Measurements from ENCODE around the gene HTR2A. TPM values are rescaled to one million over a fixed set of nuclear protein-coding genes. Genes with fewer than 3 reads are reported as not detected.

Gene HTR2A
- total RNA-seq, 1 experiment from 2014 or later, result not detected

GRCh38 chr13:46858776-46859175 is 38.1 kb downstream of the HTR2A start:
- ChIA-PET POLR2A (no interaction called here), CTCF (no interaction called here)
- Mint-ChIP-seq H3K9me3 (ENCODE audit: unreplicated experiment) (no peaks in the 10 kb centered on the region), H3K27ac (ENCODE audit: low read depth, unreplicated experiment) (no peak overlapping the region), H3K4me3 (ENCODE audit: unreplicated experiment) (no peak overlapping the region), H3K27me3 (ENCODE audit: insufficient read depth, unreplicated experiment) (peaks cover 12% of the 10 kb centered on the region), H3K36me3 (ENCODE audit: insufficient read depth, unreplicated experiment) (no peaks in the 10 kb centered on the region), H3K4me1 (ENCODE audit: insufficient read depth, unreplicated experiment) (no peaks in the 10 kb centered on the region)
- no peak for DNase-seq (ENCODE audit: unreplicated experiment)
- TF ChIP-seq, protein P1, sequence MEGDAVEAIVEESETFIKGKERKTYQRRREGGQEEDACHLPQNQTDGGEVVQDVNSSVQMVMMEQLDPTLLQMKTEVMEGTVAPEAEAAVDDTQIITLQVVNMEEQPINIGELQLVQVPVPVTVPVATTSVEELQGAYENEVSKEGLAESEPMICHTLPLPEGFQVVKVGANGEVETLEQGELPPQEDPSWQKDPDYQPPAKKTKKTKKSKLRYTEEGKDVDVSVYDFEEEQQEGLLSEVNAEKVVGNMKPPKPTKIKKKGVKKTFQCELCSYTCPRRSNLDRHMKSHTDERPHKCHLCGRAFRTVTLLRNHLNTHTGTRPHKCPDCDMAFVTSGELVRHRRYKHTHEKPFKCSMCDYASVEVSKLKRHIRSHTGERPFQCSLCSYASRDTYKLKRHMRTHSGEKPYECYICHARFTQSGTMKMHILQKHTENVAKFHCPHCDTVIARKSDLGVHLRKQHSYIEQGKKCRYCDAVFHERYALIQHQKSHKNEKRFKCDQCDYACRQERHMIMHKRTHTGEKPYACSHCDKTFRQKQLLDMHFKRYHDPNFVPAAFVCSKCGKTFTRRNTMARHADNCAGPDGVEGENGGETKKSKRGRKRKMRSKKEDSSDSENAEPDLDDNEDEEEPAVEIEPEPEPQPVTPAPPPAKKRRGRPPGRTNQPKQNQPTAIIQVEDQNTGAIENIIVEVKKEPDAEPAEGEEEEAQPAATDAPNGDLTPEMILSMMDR (IDR thresholded peaks at IDR 0.05; ENCODE audit: unreplicated experiment), result no peak
- intact Hi-C loops (cut with micrococcal nuclease), result no loop called here
- BruUV-seq (replicated peaks), result no TSS peak

DNA sequence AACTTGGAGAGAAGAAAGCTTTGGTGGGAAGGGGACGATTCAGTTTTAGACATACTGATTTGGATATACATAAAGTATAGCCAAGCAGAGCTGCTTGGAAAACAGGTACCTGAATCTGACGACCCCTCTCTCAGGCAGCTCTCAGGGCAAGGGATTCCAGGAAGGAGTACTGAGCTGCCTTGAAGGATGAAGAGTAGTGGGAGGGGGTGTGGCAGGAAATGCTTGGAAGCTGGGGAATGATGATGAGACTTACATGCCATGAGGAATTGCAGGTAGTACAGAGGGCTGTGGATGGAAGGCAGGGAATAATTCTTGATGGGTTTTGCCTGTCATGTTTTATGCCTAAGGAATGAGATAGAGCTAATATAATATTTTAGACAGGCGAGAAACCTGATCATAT is 38.7 kb downstream of the HTR2A start:
- BruUV-seq (replicated peaks), result no TSS peak
- no peak overlapping the region for H3K27ac Mint-ChIP-seq (ENCODE audit: low read depth, unreplicated experiment)
- H3K27me3 Mint-ChIP-seq (ENCODE audit: insufficient read depth, unreplicated experiment), result peaks cover 18% of the 10 kb centered on the region
- TF ChIP-seq, protein P1 (IDR thresholded peaks at IDR 0.05; ENCODE audit: unreplicated experiment), result no peak
- ChIA-PET CTCF (no interaction called here), POLR2A (interaction anchor here (1.0 kb wide), 1 partner anchor 10 kb away, joined by 4 read pairs; no protein-coding TSS in a partner anchor)
- no peak for DNase-seq (ENCODE audit: unreplicated experiment)
- H3K9me3 Mint-ChIP-seq (ENCODE audit: unreplicated experiment), result no peaks in the 10 kb centered on the region
- H3K4me1 Mint-ChIP-seq (ENCODE audit: insufficient read depth, unreplicated experiment), result no peaks in the 10 kb centered on the region
- no peaks in the 10 kb centered on the region for H3K36me3 Mint-ChIP-seq (ENCODE audit: insufficient read depth, unreplicated experiment)
- intact Hi-C loops (cut with micrococcal nuclease), result no loop called here
- no peak overlapping the region for H3K4me3 Mint-ChIP-seq (ENCODE audit: unreplicated experiment)

- Mint-ChIP-seq H3K36me3 (ENCODE audit: insufficient read depth, unreplicated experiment) (no peaks in the 10 kb centered on the region), H3K27ac (ENCODE audit: low read depth, unreplicated experiment) (no peak overlapping the region), H3K4me3 (ENCODE audit: unreplicated experiment) (no peak overlapping the region), H3K9me3 (ENCODE audit: unreplicated experiment) (no peaks in the 10 kb centered on the region), H3K27me3 (ENCODE audit: insufficient read depth, unreplicated experiment) (peaks cover 19% of the 10 kb centered on the region), H3K4me1 (ENCODE audit: insufficient read depth, unreplicated experiment) (no peaks in the 10 kb centered on the region)
- no TSS peak for BruUV-seq (replicated peaks)
- CTCF ChIA-PET, result no interaction called here
- intact Hi-C loops (cut with micrococcal nuclease), result no loop called here
- no peak for DNase-seq (ENCODE audit: unreplicated experiment)
- POLR2A ChIA-PET, result no interaction called here
- TF ChIP-seq, protein P1 (IDR thresholded peaks at IDR 0.05; ENCODE audit: unreplicated experiment), result no peak
Observed at GRCh38 chr13:46855664-46856063, 41.2 kb downstream of the HTR2A start.

GRCh38 chr13:46855166-46855565 is 41.7 kb downstream of the HTR2A start:
- no TSS peak for BruUV-seq (replicated peaks)
- POLR2A ChIA-PET, result no interaction called here
- Mint-ChIP-seq H3K27me3 (ENCODE audit: insufficient read depth, unreplicated experiment) (peaks cover 19% of the 10 kb centered on the region), H3K9me3 (ENCODE audit: unreplicated experiment) (no peaks in the 10 kb centered on the region), H3K27ac (ENCODE audit: low read depth, unreplicated experiment) (no peak overlapping the region), H3K4me1 (ENCODE audit: insufficient read depth, unreplicated experiment) (no peaks in the 10 kb centered on the region), H3K36me3 (ENCODE audit: insufficient read depth, unreplicated experiment) (no peaks in the 10 kb centered on the region), H3K4me3 (ENCODE audit: unreplicated experiment) (no peak overlapping the region)
- no peak for DNase-seq (ENCODE audit: unreplicated experiment)
- CTCF ChIA-PET, result interaction anchor here (1.0 to 1.4 kb wide), 2 partner anchors 11 to 37 kb away, joined by 3 read pairs; no protein-coding TSS in a partner anchor
- intact Hi-C loops (cut with micrococcal nuclease), result no loop called here
- TF ChIP-seq, protein P1 (IDR thresholded peaks at IDR 0.05; ENCODE audit: unreplicated experiment), result no peak
